ENCODE results near the gene CARM1. TPM values are rescaled to one million over a fixed set of nuclear protein-coding genes. Genes with fewer than 3 reads are reported as not detected.

The CARM1 gene
- total RNA-seq, 1 experiment from 2014 or later = 103 TPM

DNA sequence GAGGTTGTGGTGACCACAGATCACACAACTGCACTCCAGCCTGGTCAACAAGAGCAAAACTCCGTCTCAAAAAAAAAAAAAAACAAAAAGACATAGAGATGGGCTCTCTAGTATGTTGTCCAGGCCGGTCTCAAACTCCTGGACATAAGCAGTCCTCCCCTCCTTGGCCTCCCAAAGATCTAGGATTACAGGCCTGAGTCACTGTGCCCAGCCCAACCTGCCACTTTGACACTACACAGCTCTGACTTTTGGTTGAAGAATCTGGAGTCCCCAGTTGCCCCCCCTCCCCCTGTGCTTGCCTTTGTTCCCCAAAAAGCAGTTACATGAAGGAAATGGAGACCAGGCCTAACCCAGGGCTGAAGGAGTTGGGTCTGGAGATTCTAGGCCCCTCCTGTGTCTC is 12.9 kb downstream of the CARM1 start:
- Histone ChIP-seq H3K9me2 (ENCODE audit: insufficient read depth) (no peaks in the 10 kb centered on the region), H3K4me2 (ENCODE audit: low read length) (peak overlapping the region; percentile 54), H3K79me2 (ENCODE audit: insufficient read depth, low read length) (peaks cover 97% of the 10 kb centered on the region), H3K36me3 (ENCODE audit: control insufficient read depth in 1 of 2, insufficient read depth in 2 of 2, low read length in 2 of 2) (no peaks in the 10 kb centered on the region), H3K4me1 (ENCODE audit: control insufficient read depth in 1 of 2, insufficient read depth in 2 of 2, low read length in 2 of 2) (peaks cover 30 to 92% of the 10 kb centered on the region in 2 experiments), H3K9ac (ENCODE audit: low read length) (0 out of 2 replicates have a peak overlapping the region, but pooled peaks have one; percentile 23), H3K4me3 (replicated peaks in 1 of 2; ENCODE audit: low read depth in 1 of 2, low read length in 2 of 2) (no peak overlapping the region), H4K20me1 (ENCODE audit: insufficient read depth) (peaks cover 5% of the 10 kb centered on the region; the same call in 1 of the 2 replicates), H3K27ac (ENCODE audit: low read depth, low read length) (0 out of 2 replicates have a peak overlapping the region, but pooled peaks have one; percentile 13), H2AFZ (ENCODE audit: low read depth, low read length, poor library complexity, severe bottlenecking) (no peak overlapping the region), H3K9me3 (ENCODE audit: control insufficient read depth in 1 of 2, insufficient read depth in 1 of 2, low read depth in 1 of 2, low read length in 2 of 2) (no peaks in the 10 kb centered on the region), H3K27me3 (ENCODE audit: insufficient read depth, low read length) (no peaks in the 10 kb centered on the region)
- TF ChIP-seq JUND (IDR thresholded peaks at IDR 0.05) (no peak), SRF (IDR thresholded peaks at IDR 0.05; ENCODE audit: low read depth) (no peak), EZH2phosphoT487 (IDR thresholded peaks at IDR 0.05; ENCODE audit: borderline replicate concordance) (no peak), SP1 (IDR thresholded peaks at IDR 0.05; ENCODE audit: low read depth) (no peak), ZFX (IDR thresholded peaks at IDR 0.05) (no peak), ELF1 (IDR thresholded peaks at IDR 0.05; ENCODE audit: borderline replicate concordance, low read depth) (no peak), POLR2A (IDR thresholded peaks at IDR 0.05; ENCODE audit: borderline replicate concordance, extremely low read depth, insufficient read depth, insufficient read length) (no peak)
- TF ChIP-seq, protein P1, sequence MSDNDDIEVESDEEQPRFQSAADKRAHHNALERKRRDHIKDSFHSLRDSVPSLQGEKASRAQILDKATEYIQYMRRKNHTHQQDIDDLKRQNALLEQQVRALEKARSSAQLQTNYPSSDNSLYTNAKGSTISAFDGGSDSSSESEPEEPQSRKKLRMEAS (IDR thresholded peaks at IDR 0.05) = no peak
- TF ChIP-seq, protein P2, sequence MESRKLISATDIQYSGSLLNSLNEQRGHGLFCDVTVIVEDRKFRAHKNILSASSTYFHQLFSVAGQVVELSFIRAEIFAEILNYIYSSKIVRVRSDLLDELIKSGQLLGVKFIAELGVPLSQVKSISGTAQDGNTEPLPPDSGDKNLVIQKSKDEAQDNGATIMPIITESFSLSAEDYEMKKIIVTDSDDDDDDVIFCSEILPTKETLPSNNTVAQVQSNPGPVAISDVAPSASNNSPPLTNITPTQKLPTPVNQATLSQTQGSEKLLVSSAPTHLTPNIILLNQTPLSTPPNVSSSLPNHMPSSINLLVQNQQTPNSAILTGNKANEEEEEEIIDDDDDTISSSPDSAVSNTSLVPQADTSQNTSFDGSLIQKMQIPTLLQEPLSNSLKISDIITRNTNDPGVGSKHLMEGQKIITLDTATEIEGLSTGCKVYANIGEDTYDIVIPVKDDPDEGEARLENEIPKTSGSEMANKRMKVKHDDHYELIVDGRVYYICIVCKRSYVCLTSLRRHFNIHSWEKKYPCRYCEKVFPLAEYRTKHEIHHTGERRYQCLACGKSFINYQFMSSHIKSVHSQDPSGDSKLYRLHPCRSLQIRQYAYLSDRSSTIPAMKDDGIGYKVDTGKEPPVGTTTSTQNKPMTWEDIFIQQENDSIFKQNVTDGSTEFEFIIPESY (IDR thresholded peaks at IDR 0.05; ENCODE audit: extremely low read depth, insufficient replicate concordance, low read length) = no peak
- TF ChIP-seq, protein P3, sequence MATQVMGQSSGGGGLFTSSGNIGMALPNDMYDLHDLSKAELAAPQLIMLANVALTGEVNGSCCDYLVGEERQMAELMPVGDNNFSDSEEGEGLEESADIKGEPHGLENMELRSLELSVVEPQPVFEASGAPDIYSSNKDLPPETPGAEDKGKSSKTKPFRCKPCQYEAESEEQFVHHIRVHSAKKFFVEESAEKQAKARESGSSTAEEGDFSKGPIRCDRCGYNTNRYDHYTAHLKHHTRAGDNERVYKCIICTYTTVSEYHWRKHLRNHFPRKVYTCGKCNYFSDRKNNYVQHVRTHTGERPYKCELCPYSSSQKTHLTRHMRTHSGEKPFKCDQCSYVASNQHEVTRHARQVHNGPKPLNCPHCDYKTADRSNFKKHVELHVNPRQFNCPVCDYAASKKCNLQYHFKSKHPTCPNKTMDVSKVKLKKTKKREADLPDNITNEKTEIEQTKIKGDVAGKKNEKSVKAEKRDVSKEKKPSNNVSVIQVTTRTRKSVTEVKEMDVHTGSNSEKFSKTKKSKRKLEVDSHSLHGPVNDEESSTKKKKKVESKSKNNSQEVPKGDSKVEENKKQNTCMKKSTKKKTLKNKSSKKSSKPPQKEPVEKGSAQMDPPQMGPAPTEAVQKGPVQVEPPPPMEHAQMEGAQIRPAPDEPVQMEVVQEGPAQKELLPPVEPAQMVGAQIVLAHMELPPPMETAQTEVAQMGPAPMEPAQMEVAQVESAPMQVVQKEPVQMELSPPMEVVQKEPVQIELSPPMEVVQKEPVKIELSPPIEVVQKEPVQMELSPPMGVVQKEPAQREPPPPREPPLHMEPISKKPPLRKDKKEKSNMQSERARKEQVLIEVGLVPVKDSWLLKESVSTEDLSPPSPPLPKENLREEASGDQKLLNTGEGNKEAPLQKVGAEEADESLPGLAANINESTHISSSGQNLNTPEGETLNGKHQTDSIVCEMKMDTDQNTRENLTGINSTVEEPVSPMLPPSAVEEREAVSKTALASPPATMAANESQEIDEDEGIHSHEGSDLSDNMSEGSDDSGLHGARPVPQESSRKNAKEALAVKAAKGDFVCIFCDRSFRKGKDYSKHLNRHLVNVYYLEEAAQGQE (IDR thresholded peaks at IDR 0.05; ENCODE audit: low read depth) = no peak
- TF ChIP-seq, protein P4, sequence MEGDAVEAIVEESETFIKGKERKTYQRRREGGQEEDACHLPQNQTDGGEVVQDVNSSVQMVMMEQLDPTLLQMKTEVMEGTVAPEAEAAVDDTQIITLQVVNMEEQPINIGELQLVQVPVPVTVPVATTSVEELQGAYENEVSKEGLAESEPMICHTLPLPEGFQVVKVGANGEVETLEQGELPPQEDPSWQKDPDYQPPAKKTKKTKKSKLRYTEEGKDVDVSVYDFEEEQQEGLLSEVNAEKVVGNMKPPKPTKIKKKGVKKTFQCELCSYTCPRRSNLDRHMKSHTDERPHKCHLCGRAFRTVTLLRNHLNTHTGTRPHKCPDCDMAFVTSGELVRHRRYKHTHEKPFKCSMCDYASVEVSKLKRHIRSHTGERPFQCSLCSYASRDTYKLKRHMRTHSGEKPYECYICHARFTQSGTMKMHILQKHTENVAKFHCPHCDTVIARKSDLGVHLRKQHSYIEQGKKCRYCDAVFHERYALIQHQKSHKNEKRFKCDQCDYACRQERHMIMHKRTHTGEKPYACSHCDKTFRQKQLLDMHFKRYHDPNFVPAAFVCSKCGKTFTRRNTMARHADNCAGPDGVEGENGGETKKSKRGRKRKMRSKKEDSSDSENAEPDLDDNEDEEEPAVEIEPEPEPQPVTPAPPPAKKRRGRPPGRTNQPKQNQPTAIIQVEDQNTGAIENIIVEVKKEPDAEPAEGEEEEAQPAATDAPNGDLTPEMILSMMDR (IDR thresholded peaks at IDR 0.05 in 2 of 3, conservative IDR thresholded peaks at IDR 0.05 in 1 of 3; ENCODE audit: borderline replicate concordance in 1 of 3, insufficient read depth in 1 of 3, low read depth in 2 of 3, low read length in 2 of 3) = no peak
- ChIA-PET CTCF (no interaction called here), RAD21 (ENCODE audit: low non-redundant PET in 1 of 2, low total read pairs in 2 of 2, uncharacterized antibody in 2 of 2, unreplicated experiment in 2 of 2) (no interaction called here), POLR2A (no interaction called here)
- intact Hi-C loops (cut with micrococcal nuclease) = no loop called here
- ATAC-seq (peak; percentile 57), DNase-seq (ENCODE audit: low read depth, low spot score) (peak; percentile 13)
- no TSS peak for BruUV-seq (replicated peaks)
